Hindlimb muscle (tissue), 1 donor: ENCODE results near the gene CLEC18C. TPM values are rescaled to one million over a fixed set of nuclear protein-coding genes. Genes with fewer than 3 reads are reported as not detected.
"Not testable (repeated sequence)": the region's sequence is repeated elsewhere in the genome, so short reads cannot be mapped to it uniquely, and the experiment has no call there.

ENCODE experiments used
- DNase-seq: peaks from one replicate; pipeline ENCODE4 v3.0.0-alpha.2; 2013
- polyA plus RNA-seq: library from polyadenylated mRNA; unstranded; fragments of 120-200 nt; gene quantifications from one replicate; pipeline ENCODE4 v1.2.1, GENCODE V29; 2013; ENCODE audit not compliant: insufficient read length

Gene CLEC18C
- polyA plus RNA-seq, 1 donor = 1.1 TPM

- no peak for DNase-seq
Measured at GRCh38 chr16:70159355-70160348, 13.9 kb upstream of the CLEC18C start.

- DNase-seq = no peak
Measured at GRCh38 chr16:70160388-70160787, 13.2 kb upstream of the CLEC18C start.

GRCh38 chr16:70160821-70161220 is 12.8 kb upstream of the CLEC18C start:
- DNase-seq = no peak

- no peak for DNase-seq
Measured at GRCh38 chr16:70161350-70161749, 12.2 kb upstream of the CLEC18C start.

GRCh38 chr16:70162041-70162451 is 11.5 kb upstream of the CLEC18C start:
- DNase-seq = no peak

GRCh38 chr16:70163596-70163995 is 10.0 kb upstream of the CLEC18C start:
- no peak for DNase-seq

DNA sequence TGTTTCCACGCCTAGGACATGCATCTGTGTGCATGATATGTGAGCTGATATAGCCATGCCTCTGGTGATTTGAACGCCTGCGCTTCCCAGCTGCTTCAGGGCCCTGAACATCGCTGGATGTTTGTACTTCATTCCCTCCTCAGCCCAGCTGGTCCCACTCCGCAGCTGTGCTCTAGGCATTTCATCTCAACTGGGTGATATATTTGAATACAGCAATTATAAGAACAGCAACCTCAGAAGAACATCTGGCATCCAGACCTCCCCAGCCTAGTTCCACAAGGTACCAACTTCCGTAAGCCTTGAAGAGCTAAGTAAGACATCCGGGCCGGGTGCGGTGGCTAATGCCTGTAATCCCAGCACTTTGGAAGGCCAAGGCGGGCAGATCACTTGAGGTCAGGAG is 6.9 kb upstream of the CLEC18C start:
- DNase-seq = not testable (repeated sequence)

DNA sequence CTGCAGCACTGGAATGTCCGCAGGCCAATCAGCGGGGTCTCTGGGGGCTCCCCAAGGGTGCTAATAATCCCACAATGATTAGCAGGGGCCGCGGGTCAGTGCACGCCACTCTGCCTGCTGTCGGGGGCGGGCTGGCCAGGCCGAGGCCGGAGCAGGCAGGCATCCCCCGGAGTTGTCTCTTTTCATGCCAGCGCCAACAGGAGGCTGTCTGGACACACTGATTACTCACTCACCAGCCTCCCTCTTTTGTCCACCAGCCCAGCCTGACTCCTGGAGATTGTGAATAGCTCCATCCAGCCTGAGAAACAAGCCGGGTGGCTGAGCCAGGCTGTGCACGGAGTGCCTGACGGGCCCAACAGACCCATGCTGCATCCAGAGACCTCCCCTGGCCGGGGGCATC is 329 bp downstream of the CLEC18C start:
- DNase-seq = not testable (repeated sequence)

GRCh38 chr16:70174387-70174932 is 873 bp downstream of the CLEC18C start:
- not testable (repeated sequence) for DNase-seq

GRCh38 chr16:70187858-70188607 is 14.4 kb downstream of the CLEC18C start:
- DNase-seq = not testable (repeated sequence)

DNA sequence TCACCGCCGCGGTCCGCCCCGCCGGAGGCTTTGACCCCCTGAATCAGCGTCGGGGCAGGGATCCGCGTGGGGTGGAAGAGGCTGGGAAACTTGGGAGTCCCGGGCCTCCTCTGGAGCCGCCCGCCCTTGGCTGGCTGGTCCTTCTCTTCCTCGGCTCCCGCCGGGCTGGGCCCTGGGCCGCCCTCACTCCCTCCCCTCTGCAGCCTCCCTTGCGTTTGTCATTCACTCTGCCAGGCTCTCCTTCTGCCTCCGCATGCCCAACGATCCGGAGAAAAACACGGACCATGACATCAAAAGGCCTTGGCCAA is 15.0 kb downstream of the CLEC18C start:
- not testable (repeated sequence) for DNase-seq

DNA sequence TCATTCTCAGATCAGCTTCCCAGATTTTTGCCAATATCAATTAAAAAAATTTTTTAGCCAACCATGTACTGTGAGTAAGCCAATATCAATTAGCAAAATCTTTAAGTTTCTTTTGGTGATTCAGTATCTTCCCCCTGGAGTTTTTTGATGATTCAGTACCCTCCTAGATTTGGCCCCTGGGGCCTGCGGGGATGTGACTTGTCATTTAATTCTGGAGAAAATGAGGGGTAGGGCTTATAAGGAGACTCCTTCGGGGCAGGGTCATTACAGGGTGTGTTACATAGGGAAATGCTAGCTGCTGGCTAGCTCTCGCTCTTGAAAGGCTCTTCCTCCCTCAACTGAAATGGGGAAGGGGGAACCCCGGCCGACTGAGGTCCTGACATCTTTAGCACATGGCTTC is 17.0 kb downstream of the CLEC18C start:
- not testable (repeated sequence) for DNase-seq

DNA sequence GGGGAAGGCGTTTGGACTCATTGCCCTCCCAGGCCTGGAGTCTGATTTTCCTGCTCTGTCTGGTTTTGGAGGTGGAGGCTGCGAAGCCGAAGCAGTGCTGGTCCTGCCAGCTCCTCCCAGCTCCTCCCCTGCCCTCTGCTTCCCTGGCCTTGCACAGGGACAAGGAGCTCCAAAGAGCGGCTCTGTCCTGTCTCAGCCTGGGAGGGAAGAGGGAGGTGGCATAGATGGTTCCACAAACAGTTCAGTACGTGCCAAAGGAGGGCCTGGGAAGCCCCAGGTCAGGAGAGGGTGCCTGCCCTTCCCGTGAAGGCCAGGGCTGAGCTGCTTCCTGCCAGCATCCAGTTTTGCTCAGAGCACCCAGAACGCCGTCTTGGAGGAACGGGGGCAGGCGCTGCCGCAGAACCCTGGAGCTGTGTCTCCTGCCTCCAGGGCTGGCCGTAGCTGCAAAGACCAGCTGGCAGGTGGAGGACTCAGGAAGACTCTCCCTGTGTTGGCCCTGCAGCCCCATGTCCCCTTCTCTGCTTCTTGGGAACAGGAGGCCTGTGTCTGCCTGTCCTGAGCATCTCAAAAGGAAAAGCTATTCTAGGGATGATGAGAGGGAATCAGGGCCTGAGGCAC is 23.2 kb downstream of the CLEC18C start:
- DNase-seq = not testable (repeated sequence)

DNA sequence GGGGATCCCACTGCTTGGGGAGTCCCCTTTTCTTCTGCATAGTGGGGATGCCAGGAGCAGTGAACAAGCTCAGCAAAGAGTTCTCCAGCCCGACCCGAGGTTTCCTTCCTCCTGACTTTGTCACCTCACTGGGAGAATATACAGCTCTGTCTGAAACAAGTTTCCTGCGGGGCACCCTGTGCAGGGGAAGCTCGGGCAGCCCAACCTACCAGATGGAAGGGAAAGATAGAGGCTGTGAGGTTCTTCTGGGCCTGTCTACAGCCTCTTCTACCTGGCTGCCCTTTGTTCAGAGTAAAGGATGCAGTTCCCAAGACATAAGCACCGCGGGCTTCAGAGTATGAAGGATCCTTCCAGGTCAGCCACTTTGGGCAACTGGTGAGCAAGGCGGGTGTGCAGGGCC is 24.0 kb downstream of the CLEC18C start:
- not testable (repeated sequence) for DNase-seq

- DNase-seq = not testable (repeated sequence)
Measured at GRCh38 chr16:70198230-70198629, 24.6 kb downstream of the CLEC18C start.

DNA sequence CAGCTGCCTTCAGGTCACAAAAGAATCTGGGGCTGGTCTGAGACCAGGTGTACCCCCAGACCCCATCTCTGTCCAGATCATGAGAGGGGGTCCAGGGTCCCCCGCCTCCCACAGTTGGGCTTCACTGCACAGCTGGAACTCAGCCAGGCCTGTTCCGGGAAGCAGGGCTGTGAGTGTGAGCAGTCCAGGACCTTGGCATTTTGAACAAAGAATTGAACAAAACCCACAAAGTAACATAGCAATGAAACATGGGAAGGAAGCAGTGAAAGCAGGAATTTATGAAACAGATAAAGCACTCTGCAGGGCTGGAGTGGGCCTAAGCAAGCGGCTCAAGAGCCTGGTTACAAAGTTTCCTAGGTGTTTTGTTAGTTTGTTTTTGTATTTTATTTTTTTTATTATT is 25.1 kb downstream of the CLEC18C start:
- not testable (repeated sequence) for DNase-seq

GRCh38 chr16:70199170-70199569 is 25.6 kb downstream of the CLEC18C start:
- DNase-seq = not testable (repeated sequence)

GRCh38 chr16:70200063-70200462 is 26.5 kb downstream of the CLEC18C start:
- DNase-seq = not testable (repeated sequence)

DNA sequence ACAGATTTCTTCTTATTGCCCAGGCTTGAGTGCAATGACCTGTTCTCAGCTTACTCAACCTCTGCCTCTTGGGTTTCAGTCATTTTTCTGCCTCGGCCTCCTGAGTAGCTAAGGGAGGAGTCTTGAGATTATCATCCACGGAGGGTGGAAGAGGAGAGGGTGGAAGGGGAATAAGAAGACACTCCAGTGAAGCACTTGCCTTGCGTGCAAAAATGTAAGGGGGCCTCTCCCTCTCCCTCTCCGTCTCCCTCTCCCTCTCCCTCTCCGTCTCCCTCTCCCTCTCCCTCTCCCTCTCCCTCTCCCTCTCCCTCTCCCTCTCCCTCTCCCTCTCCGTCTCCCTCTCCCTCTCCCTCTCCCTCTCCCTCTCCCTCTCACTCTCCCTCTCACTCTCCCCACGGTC is 29.9 kb downstream of the CLEC18C start:
- DNase-seq = not testable (repeated sequence)

- not testable (repeated sequence) for DNase-seq
Measured at GRCh38 chr16:70204010-70204409, 30.4 kb downstream of the CLEC18C start.

GRCh38 chr16:70204668-70205405 is 31.2 kb downstream of the CLEC18C start:
- not testable (repeated sequence) for DNase-seq

GRCh38 chr16:70206382-70206781 is 32.8 kb downstream of the CLEC18C start:
- DNase-seq = not testable (repeated sequence)
